Measurements from ENCODE around the gene ASH1L.
"Not testable (repeated sequence)": the region's sequence is repeated elsewhere in the genome, so short reads cannot be mapped to it uniquely, and the experiment has no call there.

ASH1L gene

GRCh38 chr1:155553349-155553748 lies 9.3 kb downstream of the ASH1L start:
- no peak for DNase-seq

- no peak for DNase-seq
These were observed 13.9 kb downstream of the ASH1L start for GRCh38 chr1:155548706-155549105.

GRCh38 chr1:155540000-155540874 lies 22.4 kb downstream of the ASH1L start:
- no peak for DNase-seq

GRCh38 chr1:155537193-155537592 lies 25.4 kb downstream of the ASH1L start:
- DNase-seq, result no peak

GRCh38 chr1:155531624-155532023 lies 31.0 kb downstream of the ASH1L start:
- DNase-seq, result no peak

- no peak for DNase-seq
These were observed 32.7 kb downstream of the ASH1L start for GRCh38 chr1:155529929-155530328.

GRCh38 chr1:155529109-155529508 lies 33.5 kb downstream of the ASH1L start:
- DNase-seq, result no peak

GRCh38 chr1:155527677-155528076 lies 34.9 kb downstream of the ASH1L start:
- DNase-seq, result no peak

GRCh38 chr1:155526356-155526755 lies 36.2 kb downstream of the ASH1L start:
- DNase-seq, result no peak

GRCh38 chr1:155522069-155522468 lies 40.5 kb downstream of the ASH1L start:
- no peak for DNase-seq

- DNase-seq, result no peak
These were observed 44.1 kb downstream of the ASH1L start for GRCh38 chr1:155518484-155518883.

GRCh38 chr1:155514582-155515187 lies 47.9 kb downstream of the ASH1L start:
- DNase-seq, result no peak

- no peak for DNase-seq
These were observed 49.2 kb downstream of the ASH1L start for GRCh38 chr1:155513300-155513916.

GRCh38 chr1:155511385-155511784 lies 51.2 kb downstream of the ASH1L start:
- DNase-seq, result not testable (repeated sequence)

- no peak for DNase-seq
These were observed 53.5 kb downstream of the ASH1L start for GRCh38 chr1:155509064-155509463.

GRCh38 chr1:155507945-155508344 lies 54.7 kb downstream of the ASH1L start:
- DNase-seq, result no peak

GRCh38 chr1:155505963-155506362 lies 56.6 kb downstream of the ASH1L start:
- DNase-seq, result not testable (repeated sequence)

- DNase-seq, result no peak
These were observed 58.4 kb downstream of the ASH1L start for GRCh38 chr1:155504207-155504606.

GRCh38 chr1:155499953-155500639 lies 62.5 kb downstream of the ASH1L start:
- DNase-seq, result peak; percentile 44

- DNase-seq, result no peak
These were observed 63.3 kb downstream of the ASH1L start for GRCh38 chr1:155499263-155499662.

GRCh38 chr1:155493595-155493994 lies 69.0 kb downstream of the ASH1L start:
- DNase-seq, result not testable (repeated sequence)

GRCh38 chr1:155488419-155488818 lies 74.2 kb downstream of the ASH1L start:
- not testable (repeated sequence) for DNase-seq

GRCh38 chr1:155487541-155487940 lies 75.1 kb downstream of the ASH1L start:
- no peak for DNase-seq

All from NCI-H510A (cell line).